Activated CD8-positive, alpha-beta T cell treated with anti-CD3 and anti-CD28 coated beads for 36 hours (primary cell): ENCODE measurements around the gene TMEM106A. TPM values are rescaled to one million over a fixed set of nuclear protein-coding genes. Genes with fewer than 3 reads are reported as not detected.

Source experiments
- ATAC-seq: fragments of 200-7000 bp; cut with Tn5 transposase; one replicate; pipeline ENCODE4 v1.10.0; 2021; ENCODE audit warnings: mild to moderate bottlenecking, moderate library complexity
- CTCF ChIA-PET: fragments of 350-600 bp; sonication (Branson Sonifier 250); formaldehyde crosslinking; loops from one replicate; lab custom pipeline; 2021; ENCODE audit warnings: antibody characterized with exemption; lab: Charles Lee
- POLR2A ChIA-PET: fragments of 350-600 bp; sonication (Branson Sonifier 250); formaldehyde crosslinking; loops from one replicate; lab custom pipeline; 2021; ENCODE audit warnings: antibody characterized with exemption; lab: Charles Lee
- DNase-seq: peaks from one replicate; pipeline ENCODE4 v3.0.0-alpha.2; 2020
- H3K27ac Mint-ChIP-seq: one replicate; pipeline ENCODE4 v1.8.0; 2021; ENCODE audit warnings: mild to moderate bottlenecking, mixed read lengths
- H3K27me3 Mint-ChIP-seq: one replicate; pipeline ENCODE4 v1.8.0; 2021; ENCODE audit warnings: mixed read lengths
- H3K36me3 Mint-ChIP-seq: one replicate; pipeline ENCODE4 v1.8.0; 2021; ENCODE audit warnings: low read depth, mixed read lengths
- H3K4me1 Mint-ChIP-seq: one replicate; pipeline ENCODE4 v1.8.0; 2021; ENCODE audit warnings: low read depth, mixed read lengths
- H3K4me3 Mint-ChIP-seq: one replicate; pipeline ENCODE4 v1.8.0; 2021; ENCODE audit warnings: mild to moderate bottlenecking, moderate library complexity, mixed read lengths
- H3K9me3 Mint-ChIP-seq: one replicate; pipeline ENCODE4 v1.8.0; 2021; ENCODE audit warnings: mixed read lengths
- CTCF ChIP-seq: fragments of 200-600 bp; IDR thresholded peaks from one replicate; pipeline ENCODE4 v1.8.0; 2022; ENCODE audit warnings: antibody characterized with exemption, mild to moderate bottlenecking
- intact Hi-C: fragments of 100-400 bp; cut with micrococcal nuclease; formaldehyde crosslinking; loops from one replicate; pipeline ENCODE4 v1.10.0; 2022
- total RNA-seq, 2 experiments: library from RNA; stranded (reverse); gene quantifications; one replicate each; pipeline ENCODE4 v1.2.3, GENCODE V29; 2021

The TMEM106A gene
- total RNA-seq, 2 experiments from 2014 or later = 9.2 to 9.8 TPM

GRCh38 chr17:43219001-43219400 lies 7.3 kb downstream of the TMEM106A start:
- POLR2A ChIA-PET = interaction anchor here (9.6 kb wide), 1 partner anchor 97 kb away, joined by 113 read pairs; no protein-coding TSS in a partner anchor
- H3K4me1 Mint-ChIP-seq = peaks cover 27% of the 10 kb centered on the region
- intact Hi-C loops = loop anchor here (10.0 kb wide), 1 partner anchor 204 kb away; no protein-coding TSS in a partner anchor

DNA sequence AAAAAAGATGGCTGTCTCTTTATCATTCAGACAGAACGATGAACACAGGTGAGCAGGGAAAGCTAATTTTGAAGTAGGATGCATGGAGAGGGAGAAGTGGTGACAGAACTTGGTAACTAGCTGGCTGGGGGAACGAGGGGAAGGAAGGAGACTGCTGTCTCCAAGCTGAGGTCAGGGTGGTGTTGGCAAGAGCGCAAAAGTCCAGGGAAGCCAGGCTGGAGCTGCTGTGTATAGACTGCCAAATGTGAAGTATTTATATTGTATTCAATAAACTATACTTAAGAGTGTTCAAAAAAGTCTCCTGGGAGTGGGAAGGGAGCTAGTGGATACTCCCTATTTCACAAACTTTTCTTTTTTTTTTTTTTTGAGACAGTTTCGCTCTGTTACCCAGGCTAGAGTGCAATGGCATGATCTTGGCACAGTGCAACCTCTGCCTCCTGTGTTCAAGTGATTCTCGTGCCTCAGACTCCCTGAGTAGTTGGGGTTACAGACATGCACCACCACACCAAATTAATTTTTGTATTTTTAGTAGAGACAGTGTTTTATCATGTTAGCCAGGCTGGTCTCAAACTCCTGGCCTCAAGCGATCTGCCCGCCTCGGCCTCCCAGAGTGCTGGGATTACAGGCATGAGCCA lies 8.2 kb downstream of the TMEM106A start:
- H3K36me3 Mint-ChIP-seq = peaks cover 22% of the 10 kb centered on the region
- H3K27me3 Mint-ChIP-seq = no peaks in the 10 kb centered on the region
- H3K4me1 Mint-ChIP-seq = peaks cover 27% of the 10 kb centered on the region
- DNase-seq (no peak), ATAC-seq (no peak)
- CTCF ChIA-PET = no interaction called here
- no peak overlapping the region for H3K27ac Mint-ChIP-seq
- intact Hi-C loops = loop anchor here (10.0 kb wide), 1 partner anchor 205 kb away; no protein-coding TSS in a partner anchor
- H3K9me3 Mint-ChIP-seq = no peaks in the 10 kb centered on the region
- TF ChIP-seq CTCF = no peak
- POLR2A ChIA-PET = interaction anchor here (9.6 kb wide), 1 partner anchor 96 kb away, joined by 113 read pairs; no protein-coding TSS in a partner anchor
- no peak overlapping the region for H3K4me3 Mint-ChIP-seq

More at GRCh38 chr17:43219001-43219400, 7.3 kb downstream of the TMEM106A start:
- CTCF ChIA-PET = interaction anchor here (0.5 to 1.1 kb wide), 3 partner anchors 28 to 1864 kb away, joined by 3 to 5 read pairs (median 4); no protein-coding TSS in a partner anchor
- Mint-ChIP-seq H3K27me3 (no peaks in the 10 kb centered on the region), H3K27ac (peak overlapping the region; percentile 64), H3K36me3 (peaks cover 21% of the 10 kb centered on the region), H3K9me3 (no peaks in the 10 kb centered on the region), H3K4me3 (no peak overlapping the region)
- DNase-seq (no peak), ATAC-seq (no peak)
- no peak for TF ChIP-seq CTCF

DNA sequence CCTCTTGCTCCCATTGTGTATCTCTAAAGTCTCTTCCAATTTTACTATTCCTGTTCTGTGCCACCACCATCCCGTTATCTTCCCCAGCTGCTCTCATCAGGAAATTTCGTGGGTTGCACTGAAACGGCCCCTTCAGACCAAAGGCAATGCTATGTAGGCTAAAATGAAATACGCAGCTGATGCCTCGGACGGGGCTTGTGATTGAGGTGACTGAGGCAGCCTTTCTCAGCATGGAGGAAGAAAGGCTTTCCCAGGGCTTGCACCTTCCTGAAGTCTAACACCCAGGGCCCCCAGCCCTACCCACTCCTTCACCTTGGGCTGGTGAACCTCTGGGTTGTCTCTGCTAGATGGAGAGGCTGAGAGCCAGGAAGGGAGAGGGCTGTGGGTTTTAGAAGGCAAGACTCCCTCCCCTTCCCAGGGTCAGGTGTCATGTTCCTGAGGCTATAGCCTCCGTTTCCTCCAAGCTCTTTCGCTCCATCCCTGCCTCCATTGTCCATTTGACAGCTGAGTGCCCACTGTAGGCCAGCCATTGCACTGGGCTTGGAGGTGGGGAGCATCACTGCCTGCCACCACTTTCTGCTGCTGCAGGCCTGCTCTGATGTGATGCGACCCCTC lies 8.9 kb downstream of the TMEM106A start:
- CTCF ChIA-PET = no interaction called here
- H3K36me3 Mint-ChIP-seq = peaks cover 18% of the 10 kb centered on the region
- H3K27me3 Mint-ChIP-seq = no peaks in the 10 kb centered on the region
- no peak overlapping the region for H3K27ac Mint-ChIP-seq
- ATAC-seq (no peak), DNase-seq (no peak)
- intact Hi-C loops = no loop called here
- peaks cover 27% of the 10 kb centered on the region for H3K4me1 Mint-ChIP-seq
- no peak for TF ChIP-seq CTCF
- POLR2A ChIA-PET = interaction anchor here (9.6 kb wide), 1 partner anchor 95 kb away, joined by 113 read pairs; no protein-coding TSS in a partner anchor
- no peak overlapping the region for H3K4me3 Mint-ChIP-seq
- H3K9me3 Mint-ChIP-seq = no peaks in the 10 kb centered on the region

- Mint-ChIP-seq H3K4me1 (peaks cover 4% of the 10 kb centered on the region), H3K36me3 (peaks cover 3% of the 10 kb centered on the region), H3K9me3 (no peaks in the 10 kb centered on the region), H3K4me3 (no peak overlapping the region), H3K27ac (no peak overlapping the region), H3K27me3 (no peaks in the 10 kb centered on the region)
- intact Hi-C loops = no loop called here
- ChIA-PET POLR2A (interaction anchor here (1.1 to 9.6 kb wide), 3 partner anchors 8 to 92 kb away, joined by 4 to 113 read pairs (median 13); no protein-coding TSS in a partner anchor), CTCF (no interaction called here)
- no peak for TF ChIP-seq CTCF
- DNase-seq (no peak), ATAC-seq (no peak)
These were observed 12.6 kb downstream of the TMEM106A start for GRCh38 chr17:43224146-43224705.
